Activated gamma-delta T cell treated with Interleukin-2 at 50 U/mL for 16 hours (primary cell): ENCODE data around the gene SEC14L3.

ENCODE experiments used
- DNase-seq: peaks from one replicate; pipeline ENCODE4 v3.0.0-alpha.2; 2020

SEC14L3 gene

DNA sequence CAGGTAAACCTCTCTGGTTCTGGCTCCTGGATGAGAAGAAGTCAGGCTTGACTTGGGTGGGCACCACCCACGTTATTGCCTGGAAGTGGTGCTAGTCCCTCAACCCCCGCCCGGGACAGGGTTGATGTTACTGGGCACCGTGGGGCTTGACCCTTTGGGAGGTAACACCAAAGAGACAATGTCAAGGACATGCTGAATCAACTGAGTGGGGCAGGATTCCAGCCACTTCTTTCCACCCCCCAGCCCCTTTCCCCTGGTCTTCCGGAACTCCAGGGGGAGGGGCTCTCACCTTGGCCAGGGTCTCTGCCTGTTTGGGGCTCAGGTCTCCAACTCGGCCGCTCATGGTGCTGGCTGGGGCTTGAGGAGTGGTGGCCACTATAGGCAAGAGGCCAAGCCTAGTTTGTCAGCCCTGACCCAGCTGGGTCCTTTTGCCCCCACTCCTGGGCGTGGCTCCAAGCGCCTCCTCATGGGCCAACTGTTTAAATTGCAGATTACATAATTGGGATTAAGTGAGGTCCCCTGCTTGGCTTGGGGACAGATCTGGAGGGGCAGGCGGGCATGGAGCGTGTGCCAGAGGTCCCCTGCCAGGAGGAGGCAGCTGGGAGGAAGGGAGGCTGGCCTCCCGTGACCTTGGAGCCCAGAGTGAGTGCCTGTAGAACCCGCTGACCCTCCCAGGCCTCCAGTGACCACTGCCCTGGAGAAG, at the start of gene SEC14L3:
SEC14L3 (minus strand) TSS at position 402 of the 703 bp plus-strand sequence; CDS start at position 343, 59 bp downstream.
- no peak for DNase-seq

- no peak for DNase-seq
These were observed 48.1 kb upstream of the SEC14L3 start for GRCh38 chr22:30519842-30520425.

- no peak for DNase-seq
These were observed 44.9 kb upstream of the SEC14L3 start for GRCh38 chr22:30516731-30517130.

DNA sequence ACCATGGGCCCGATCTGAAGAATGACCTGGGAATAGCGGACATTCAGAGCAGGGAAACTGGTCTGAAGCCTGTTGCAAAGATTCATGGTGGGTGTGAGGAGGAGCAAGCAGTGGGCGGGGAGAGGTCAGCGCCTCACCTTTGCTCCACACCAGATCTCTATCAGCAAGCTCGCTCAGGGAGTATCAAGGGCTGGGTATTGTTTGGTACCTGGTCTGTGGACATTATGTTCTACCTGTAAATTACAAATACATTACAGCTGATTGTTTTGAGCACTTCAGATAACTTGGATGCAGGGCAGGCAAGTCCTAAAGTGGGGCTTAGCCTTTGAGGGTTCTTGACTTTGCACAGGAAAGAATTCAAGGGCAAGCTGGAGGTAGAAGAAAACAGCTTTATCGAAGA, 44.5 kb upstream of the SEC14L3 start:
- no peak for DNase-seq

DNA sequence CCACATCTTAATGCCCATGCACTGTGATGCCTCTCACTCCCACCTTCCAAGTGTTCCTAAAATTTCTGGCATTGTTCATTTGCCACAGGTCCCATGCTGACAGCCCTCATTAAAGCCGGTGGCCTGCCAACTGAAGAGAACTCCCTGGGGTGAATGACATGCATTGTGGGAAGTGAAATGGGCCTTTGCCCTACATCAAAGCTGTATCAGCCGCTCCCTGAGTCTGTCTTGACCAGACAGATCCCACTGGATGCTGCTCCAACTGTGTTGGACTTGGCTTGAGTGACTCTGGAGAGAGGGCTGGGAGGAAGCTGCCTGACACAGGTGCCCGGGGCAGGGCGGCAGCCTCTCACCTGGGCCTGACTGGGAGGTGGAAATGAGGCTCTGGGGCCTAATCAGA, 42.4 kb upstream of the SEC14L3 start:
- DNase-seq: no peak

DNA sequence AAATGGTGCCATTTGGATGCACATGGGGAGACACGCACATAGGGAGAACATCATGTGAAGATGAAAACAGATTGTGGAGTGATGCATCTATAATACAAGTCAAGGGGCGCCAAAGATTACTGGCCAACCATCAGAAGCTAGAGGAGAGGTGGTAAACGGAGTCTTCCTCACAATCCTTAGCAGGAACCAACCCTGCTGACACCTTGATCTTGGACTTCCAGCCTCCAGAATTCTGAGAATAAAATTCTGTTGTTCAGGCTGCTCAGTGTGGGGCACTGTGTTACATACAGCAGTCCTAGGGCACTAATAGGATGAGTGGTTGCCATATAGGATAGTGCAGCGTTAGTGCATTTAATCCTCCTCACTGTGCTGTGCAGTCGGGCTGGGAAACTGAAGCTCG, 41.6 kb upstream of the SEC14L3 start:
- DNase-seq: no peak

GRCh38 chr22:30511911-30512310, 40.1 kb upstream of the SEC14L3 start:
- no peak for DNase-seq

GRCh38 chr22:30511109-30511508, 39.3 kb upstream of the SEC14L3 start:
- DNase-seq: no peak

DNA sequence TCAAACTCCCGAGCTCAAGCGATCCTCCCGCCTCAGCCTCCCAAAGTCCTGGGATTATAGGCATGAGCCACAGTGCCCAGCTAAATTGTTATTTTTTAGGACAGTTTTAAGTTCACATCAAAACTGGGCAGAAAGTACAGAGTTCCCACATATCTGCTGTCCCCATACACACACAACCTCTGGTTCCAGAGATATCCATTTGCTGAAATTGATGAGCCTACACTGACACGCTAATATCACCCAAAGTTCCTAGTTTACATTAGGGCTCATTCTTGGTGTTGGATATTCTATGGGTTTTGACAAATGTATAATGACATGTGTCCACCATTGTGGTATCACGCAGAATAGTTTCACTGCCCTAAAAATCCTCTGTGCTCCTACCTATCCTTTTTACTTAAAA, 36.4 kb upstream of the SEC14L3 start:
- no peak for DNase-seq

DNA sequence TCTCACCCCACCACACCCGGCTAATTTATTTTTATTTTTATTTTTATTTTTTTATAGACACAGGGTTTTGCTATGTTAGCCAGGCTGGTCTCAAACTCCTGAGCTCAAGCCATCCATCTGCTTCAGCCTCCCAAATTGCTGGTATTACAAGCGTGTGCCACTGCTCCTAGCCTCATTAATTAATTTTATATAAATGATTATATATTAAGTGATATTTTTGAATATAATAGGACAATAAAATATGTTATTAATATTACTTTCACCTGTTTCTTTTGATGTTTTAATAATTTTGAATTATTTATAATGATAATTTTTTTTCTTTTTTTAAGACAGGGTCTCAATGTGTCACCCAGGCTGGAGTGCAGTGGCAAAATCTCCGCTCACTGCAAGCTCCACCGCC, 35.9 kb upstream of the SEC14L3 start:
- DNase-seq: no peak

DNA sequence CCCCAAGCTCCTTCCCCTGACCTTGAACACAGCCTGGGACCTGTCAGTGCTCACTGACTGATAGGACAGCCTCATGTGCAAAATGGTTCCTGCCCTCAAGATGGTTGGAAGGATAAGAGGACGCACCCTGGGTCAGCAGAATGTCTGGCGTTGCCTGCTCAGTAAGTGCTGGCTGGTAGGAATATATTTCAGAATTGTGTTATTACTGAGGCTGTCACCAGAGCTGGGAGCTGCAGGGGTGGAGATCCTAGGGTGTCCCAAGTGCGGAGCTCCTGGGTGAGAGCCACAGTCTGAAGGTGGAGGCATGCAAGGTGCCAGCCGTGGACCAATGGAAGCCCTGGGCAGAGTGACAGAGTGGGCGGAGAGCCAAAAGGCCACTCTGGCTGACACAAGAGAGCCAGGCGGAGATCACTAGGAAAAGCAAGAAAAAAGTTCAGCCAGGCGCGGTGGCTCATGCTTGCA, 34.7 kb upstream of the SEC14L3 start:
- no peak for DNase-seq

DNA sequence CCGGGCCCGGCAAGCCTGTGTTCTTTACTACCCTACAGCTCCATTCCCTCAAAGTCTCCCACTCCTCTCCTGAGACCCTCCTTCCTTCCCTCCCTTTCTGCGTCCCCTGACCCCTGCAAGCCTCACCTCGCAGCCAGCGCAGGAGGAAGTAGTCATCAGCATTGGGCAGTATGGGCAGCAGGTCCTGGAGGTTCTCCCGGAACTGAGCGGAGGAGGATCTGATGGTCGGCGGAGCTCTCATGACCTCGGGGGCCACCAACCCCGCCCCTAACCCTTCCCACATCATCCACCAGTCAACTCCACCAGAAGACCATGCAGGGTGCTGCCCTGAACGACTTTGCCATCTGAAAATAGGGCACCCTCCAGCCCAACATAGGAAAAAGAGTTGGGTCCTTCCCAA, 31.7 kb upstream of the SEC14L3 start:
- no peak for DNase-seq

DNA sequence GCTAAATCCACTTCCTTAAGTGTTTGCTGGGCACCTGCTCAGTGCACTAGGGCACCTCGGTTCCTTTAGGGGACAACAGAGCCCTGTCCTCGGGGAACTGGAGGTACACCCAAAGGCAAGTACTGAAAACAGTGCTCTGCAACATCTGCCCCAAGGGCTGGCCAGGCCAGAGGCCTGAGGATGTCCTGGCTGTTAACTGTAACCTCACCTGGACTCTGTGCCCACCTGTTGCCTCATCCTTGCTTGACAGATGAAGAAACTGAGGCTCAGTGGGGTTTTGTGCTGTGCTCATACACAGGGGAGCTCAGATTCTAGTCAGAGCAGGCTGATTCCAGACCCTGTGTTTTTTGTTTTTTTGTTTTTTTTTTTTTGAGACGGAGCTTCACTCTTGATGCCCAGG, 31.1 kb upstream of the SEC14L3 start:
- DNase-seq: no peak

DNA sequence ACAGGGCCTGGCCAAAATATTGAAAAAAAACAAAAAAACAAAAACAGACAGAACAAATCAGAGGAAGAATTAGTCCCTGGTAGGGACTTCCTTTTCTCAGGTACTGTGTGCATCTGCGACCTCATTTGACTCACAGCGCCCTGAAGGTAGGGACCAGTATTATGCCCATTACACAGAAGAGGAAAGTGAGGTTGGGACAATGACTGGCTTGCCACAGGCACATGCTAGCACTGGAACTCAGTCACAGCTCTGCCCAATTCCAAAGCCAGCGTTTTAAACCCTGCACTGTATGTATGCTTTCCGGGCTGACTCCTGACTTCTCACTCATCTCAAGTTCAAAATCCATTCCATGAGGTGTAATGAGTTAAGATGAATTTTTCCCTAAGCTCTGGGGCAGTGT, 30.3 kb upstream of the SEC14L3 start:
- no peak for DNase-seq

- no peak for DNase-seq
These were observed 28.8 kb upstream of the SEC14L3 start for GRCh38 chr22:30500628-30501027.

DNA sequence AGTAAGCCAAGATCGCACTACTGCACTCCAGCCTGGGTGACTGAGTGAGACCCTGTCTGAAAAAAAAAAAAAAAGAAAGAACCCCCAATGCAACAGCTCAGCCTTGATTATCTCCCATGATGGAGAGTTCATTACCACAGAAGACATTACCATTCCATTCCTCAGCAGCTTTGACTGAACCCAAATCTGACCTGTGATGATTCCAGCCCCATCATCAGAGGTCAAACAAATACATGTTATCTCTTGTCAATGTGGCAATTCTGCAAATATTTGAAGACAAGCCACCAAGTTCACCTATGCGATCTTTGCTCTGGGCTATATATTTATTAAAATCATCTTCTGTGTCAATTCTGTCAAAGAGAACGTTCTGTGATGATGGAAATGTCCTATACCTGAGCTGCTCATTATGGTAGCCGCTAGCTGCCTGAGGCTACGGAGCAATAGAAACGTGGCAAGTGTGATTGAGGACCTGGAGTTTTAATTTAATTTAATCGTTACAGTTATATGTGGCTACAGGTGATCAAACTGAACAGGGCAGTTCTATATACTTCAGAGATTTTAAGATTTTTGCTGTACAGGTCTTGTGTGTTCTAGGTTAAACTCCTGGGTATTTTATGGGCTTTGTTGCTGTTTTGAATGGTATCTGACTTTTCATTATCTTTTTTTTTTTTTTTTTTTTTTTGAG, 25.8 kb upstream of the SEC14L3 start:
- DNase-seq: no peak

- no peak for DNase-seq
These were observed 23.4 kb upstream of the SEC14L3 start for GRCh38 chr22:30495041-30495784.

GRCh38 chr22:30492144-30492543, 20.3 kb upstream of the SEC14L3 start:
- DNase-seq: no peak

GRCh38 chr22:30491381-30491780, 19.6 kb upstream of the SEC14L3 start:
- DNase-seq: no peak

DNA sequence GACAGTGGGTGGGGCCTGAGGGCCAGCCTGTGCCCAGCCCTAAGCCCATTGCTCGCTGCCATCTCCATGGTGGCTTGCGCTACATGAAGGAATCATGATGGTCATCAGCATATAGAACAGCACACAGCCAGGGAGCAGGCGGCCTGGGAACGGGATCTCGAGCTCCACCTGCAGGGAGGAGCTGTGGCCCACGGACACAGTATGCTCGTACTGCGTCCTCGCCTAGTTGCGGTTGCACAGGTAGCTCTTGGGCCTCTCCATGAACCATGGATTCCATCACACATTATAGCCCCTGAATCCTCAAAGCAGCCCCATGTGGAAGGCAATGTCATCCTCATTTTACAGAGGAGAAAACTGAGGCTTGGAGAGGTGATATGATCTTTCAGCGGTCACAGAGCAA, 18.6 kb upstream of the SEC14L3 start:
- no peak for DNase-seq

DNA sequence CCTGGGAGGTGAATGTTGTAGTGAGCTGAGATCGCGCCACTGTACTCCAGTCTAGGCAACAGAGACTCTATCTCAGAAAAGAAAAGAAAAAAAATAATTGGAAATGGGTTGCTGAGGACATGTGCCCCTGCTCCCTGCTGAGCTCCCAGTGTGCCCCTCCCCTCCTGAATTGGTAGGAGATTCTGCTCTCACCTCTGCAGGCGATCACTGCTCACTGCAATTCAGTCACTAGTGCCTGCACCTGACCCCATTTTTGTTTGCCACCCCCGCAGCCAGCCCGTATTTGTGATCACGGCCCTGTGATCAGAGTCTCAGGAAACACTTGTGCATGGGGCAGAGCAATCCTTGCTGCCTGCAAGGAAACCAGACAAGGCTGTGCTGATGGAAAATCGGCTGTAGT, 16.3 kb upstream of the SEC14L3 start:
- no peak for DNase-seq

- no peak for DNase-seq
These were observed 14.9 kb upstream of the SEC14L3 start for GRCh38 chr22:30486661-30487115.

DNA sequence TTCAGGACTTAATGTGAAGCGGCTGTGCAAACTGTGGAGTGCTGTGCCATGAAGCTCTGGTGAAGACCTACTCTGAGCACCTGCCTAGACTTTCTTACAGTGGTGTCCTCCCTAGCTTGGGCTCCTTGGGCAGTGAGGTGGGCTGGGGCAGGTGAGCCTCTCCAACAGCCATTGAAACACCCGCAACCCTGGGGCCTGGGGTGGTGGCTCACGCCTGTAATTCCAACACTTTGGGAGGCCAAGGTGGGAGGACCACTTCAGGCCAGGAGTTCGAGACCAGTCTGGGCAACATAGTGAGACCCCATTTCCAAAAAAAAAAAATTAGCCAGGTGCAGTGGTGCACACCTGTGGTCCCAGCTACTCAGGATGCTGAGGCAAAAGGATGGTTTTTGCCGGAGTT, 14.3 kb upstream of the SEC14L3 start:
- DNase-seq: no peak
